HG03060 (cell line): ENCODE data around the gene RAD23A.
"Not testable (repeated sequence)": the region's sequence is repeated elsewhere in the genome, so short reads cannot be mapped to it uniquely, and the experiment has no call there.

Experiments
- ATAC-seq: cut with Tn5 transposase; IDR thresholded peaks from one replicate; pipeline ENCODE4 v1.9.1; 2021; ENCODE audit warnings: low read depth, moderate number of reproducible peaks; ENCODE audit not compliant: unreplicated experiment

The RAD23A gene

DNA sequence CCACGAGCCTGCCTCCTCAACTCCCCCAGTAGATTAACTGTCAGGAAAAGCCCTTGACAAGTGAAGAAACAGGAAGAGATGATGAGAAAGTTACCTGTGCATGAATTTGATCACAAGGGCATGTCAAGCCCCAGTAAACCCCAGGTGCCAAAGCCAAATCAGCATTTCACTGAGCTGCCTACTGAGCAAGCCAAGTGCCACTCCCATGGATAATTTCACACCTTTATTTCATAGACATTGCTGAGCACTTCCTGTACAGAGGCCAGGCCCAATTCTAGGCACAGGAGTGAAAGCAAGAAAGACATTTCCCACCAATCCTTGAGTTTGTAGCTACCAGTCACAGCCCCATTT is 8.9 kb downstream of the RAD23A start:
- no peak for ATAC-seq

DNA sequence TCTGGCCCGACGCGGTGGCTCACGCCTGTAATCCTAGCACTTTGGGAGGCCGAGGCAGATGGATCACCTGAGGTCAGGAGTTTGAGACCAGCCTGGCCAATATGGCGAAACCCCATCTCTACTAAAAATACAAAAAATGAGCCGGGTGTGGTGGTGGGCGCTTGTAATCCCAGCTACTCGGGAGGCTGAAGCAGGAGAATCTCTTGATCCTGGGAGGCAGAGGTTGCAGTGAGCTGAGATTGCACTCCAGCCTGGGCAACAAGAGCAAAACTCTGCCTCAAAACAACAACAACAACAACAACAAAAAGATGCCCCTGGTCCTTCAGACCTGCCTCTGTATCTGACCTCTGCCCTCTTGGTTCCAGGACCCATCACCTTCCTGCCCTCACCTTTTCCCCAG is 9.9 kb downstream of the RAD23A start:
- ATAC-seq, result not testable (repeated sequence)

DNA sequence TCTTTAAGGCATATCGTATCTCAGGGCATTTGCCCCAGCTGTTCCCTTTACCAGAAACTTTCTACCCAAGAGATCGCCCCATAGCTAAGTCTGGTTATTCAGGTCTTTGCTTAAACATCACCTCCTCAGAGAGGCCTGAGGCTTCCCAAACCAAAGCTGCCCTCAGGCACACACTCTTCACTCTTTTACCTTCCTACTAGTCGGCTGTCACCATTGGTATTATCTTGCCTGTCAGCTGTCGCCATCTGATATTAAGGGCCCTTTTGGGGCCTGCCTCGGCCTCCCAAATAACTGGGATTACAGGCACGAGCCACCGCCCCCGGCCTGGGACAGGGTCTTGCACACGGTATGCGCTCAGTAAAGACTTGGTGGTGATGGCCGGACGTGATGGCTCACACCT is 10.3 kb downstream of the RAD23A start:
- ATAC-seq, result no peak

DNA sequence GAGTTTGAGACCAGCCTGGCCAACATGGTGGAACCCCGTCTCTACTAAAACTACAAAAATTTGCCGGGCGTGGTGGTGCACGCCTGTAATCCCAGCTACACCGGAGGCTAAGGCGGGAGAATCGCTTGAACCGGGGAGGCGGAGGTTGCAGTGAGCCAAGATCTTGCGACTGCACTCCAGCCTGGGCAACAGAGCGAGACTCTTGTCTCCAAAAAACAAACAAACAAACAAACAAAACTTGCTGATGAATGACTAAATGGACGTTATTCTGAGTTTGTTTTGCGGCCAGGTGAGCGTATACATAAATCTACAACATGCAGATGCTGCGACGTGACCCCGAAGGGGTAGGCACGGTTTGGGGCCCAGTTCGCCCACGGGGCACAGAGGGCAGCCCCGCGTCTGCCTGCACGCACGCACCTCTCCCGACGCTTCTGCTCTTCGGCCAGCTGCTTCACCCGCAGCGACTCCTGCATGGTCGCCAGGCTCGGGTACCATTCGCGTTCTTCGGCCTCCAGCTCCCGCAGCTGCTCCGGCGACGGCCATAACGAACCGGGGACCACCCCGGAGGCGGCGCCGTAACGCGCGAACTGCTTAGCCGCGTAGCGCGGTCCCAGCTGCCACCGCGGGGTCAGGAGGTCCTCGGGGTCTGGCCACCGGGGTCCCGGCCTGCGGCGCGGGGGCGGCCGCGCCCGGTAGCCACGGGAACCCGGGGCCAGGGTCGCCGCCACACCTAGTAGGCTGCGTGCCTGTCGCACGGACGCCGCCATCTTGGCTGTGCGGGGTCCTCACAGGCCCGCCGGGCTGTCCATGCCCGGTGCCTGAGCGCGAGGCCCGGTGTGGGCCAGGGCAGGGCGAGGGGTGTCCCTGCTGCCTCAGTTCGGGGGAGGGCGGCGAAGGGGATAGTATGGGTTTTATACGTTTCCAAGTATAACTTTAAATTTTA is 11.1 kb downstream of the RAD23A start, which contains the start of gene GADD45GIP1:
Gene GADD45GIP1, minus strand, starts transcription at position 778 of the 943 bp plus-strand sequence. Its CDS starts 11 bp downstream, at position 767.
- no peak for ATAC-seq

DNA sequence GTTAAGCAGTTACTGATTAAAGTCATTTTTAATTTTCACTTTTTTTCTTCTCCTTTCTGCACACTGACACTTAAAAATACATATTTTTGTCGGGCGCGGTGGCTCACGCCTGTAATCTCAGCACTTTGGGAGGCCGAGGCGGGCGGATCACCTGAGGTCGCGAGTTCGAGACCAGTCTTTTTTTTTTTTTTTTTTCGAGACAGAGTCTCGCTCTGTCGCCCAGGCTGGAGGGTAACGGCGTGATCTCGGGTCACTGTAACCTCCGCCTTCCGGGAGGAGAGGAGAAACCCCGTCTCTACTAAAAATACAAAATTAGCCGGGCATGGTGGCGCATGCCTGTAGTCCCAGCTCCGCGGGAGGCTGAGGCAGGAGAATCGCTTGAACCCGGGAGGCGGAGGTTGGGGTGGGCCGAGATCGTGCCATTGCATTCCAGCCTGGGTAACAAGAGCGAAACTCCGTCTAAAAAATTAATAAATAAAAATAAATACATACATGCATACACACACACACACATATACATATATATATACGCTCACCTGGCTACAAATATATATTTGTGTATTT is 11.8 kb downstream of the RAD23A start:
- ATAC-seq, result not testable (repeated sequence)

DNA sequence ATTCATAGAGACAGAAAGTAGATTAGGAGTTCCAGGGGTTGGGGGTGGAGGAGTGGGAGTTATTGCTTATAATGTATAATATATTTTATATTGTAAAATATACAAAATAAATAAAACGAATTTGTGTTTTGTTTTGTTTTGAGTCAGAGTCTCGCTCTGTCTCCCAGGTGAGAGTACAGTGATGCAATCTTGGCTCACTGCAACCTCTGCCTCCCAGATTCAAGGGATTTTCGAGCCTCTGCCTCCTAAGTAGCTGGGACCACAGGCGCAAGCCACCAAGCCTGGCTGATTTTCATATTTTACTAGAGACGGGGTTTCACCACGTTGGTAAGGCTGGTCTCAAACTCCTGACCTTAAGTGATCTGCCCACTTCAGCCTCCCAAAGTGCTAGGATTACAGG is 13.8 kb downstream of the RAD23A start:
- ATAC-seq, result no peak

DNA sequence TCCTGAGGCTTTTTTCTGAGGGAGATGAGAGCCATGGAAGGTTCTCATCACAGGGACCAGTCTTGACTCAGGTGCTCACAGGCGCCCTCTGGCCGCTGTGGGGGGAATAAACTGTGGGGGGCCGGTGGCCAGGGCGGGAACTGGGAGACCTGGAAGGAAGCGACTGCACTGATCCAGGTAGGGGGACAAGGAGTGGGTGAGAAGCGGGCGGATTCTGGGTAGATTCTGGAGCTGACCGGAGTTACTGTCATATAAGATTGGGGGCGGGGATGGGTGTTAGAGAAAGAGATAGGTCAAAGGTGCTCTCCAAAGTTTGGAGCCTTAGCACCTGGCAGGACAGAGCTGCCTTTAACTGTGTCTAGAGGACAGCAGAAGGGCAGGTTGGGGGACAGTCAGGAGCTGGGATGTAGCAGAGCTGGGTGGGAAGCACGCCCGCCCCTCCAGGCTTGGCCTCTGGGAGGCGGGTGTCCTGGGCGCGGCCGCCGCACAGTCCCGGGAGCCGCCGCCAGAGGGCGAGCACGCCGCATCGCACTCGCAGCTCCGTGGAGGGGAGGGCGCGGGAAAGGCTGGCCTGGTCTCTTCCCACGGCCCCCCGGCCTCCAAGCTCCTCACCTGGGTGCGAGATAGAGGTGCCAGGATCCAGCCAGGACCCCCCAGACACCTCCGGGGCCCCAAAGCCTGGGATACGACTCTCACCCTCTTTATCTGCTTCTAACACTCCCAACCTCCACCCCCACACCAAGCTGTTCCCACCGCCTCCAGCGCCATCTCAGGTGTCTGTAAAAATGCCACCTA is 19.6 kb downstream of the RAD23A start:
- no peak for ATAC-seq

DNA sequence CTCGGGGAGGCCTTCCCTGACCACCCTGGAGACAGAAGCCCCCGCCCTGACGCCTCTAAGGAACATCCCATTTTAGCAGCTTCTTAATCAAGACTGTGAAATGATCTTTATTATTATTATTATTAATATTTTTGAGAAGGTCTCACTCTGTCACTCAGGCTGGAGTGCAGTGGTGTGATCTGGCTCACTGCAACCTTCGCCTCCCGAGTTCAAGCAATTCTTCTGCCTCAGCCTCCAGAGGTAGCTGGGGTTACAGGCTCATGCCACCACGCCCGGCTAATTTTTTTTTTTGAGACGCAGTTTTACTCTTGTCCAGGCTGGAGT is 20.1 kb downstream of the RAD23A start:
- ATAC-seq, result no peak

DNA sequence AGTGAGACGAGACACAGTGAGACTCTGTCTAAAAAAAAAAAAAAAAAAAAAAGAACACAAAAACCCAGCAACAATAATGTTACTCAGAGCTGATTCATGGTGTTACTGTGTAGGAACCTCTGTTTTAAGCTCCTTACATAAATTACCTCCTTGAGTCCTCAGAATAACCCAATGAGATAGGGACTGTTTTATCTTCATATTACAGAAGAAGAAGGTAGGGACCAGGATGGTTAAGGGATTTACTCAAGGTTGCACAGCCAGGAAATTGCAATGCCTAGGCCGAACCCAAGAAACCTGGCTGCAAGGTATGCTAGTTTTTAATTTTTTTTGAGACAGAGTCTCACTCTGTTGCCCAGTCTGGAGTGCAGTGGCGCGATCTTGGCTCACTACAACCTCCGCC is 22.2 kb downstream of the RAD23A start:
- ATAC-seq, result no peak

DNA sequence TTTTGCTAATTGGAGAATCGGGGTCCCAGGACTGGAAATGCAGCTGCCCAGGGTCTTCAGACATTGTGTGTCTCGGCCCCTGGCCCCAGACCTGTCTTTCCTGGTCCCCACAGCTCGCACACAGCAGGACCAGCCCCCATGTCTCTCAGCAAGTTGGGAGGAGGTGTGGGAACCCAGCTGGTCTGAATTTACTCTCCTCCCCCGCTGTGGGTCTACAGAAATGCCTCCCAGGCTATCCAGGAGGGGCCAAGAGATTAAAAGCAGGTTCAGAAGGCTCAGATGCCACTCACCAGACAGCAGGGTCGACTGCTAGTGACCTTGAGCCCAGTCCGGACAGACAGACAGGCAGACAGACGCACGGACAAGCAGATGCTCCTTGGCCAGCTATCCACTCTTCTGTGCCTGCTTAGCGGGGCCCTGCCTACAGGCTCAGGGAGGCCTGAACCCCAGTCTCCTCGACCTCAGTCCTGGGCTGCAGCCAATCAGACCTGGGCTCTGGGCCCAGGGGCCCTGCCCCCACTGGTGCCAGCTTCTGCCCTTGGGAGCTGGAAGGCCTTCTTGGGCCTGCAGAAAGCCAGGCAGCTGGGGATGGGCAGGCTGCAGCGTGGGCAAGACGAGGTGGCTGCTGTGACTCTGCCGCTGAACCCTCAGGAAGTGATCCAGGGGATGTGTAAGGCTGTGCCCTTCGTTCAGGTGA is 23.8 kb downstream of the RAD23A start, which contains the start of gene DAND5:
Gene DAND5, plus strand, starts transcription at position 285 of the 697 bp plus-strand sequence. Its CDS starts 85 bp downstream, at position 370.
- ATAC-seq, result no peak

DNA sequence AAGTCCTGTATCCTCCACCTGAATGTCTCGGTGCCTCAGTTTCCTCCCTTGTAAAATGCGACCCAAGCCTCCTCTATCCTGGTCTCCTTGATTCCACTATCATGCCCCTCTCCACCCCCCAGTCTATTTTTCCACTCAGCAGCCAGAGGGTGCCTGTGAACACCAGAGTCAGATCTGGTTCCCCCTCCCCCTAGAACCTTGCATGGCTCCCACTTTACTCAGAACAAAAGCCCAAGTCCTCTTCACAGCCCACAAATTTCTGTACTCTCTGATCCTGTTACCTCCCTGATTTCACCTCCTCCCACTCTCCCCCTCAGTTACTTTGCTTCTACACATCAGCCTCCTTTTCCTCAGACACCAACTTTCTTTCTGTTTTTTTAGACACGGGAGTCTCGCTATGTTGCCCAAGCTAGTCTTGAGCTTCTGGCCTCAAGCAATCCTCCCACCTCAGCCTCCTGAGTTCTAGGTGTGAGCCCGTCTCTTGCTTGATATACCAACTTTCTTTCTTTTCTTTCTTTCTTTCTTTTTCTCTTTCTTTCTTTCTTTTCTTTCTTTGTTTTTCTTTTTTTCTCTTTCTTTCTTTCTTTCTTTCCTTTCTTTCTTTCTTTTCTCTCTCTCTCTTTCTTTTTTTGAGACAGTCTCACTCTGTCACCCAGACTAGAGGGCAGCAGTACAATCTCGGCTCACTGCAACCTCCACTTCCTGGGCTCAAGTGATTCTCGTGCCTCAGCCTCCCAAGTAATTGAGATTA is 24.6 kb downstream of the RAD23A start:
- no peak for ATAC-seq

DNA sequence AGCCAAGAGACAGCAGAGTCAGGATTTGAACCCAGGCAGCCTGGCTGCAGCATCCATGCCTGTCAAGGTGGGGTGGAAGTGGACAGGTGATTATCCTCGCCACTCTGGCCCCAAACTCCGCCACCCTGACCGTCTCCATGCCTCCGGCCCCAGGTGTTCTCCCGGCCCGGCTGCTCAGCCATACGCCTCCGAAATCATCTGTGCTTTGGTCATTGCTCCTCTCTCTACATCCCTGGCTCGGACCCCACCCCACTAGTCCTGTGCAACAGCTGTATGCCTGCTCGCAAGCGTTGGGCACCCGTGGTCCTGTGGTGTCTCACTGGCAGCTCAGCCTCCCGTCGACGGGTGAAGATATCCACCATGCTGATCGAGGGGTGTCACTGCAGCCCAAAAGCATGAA is 27.6 kb downstream of the RAD23A start:
- no peak for ATAC-seq

DNA sequence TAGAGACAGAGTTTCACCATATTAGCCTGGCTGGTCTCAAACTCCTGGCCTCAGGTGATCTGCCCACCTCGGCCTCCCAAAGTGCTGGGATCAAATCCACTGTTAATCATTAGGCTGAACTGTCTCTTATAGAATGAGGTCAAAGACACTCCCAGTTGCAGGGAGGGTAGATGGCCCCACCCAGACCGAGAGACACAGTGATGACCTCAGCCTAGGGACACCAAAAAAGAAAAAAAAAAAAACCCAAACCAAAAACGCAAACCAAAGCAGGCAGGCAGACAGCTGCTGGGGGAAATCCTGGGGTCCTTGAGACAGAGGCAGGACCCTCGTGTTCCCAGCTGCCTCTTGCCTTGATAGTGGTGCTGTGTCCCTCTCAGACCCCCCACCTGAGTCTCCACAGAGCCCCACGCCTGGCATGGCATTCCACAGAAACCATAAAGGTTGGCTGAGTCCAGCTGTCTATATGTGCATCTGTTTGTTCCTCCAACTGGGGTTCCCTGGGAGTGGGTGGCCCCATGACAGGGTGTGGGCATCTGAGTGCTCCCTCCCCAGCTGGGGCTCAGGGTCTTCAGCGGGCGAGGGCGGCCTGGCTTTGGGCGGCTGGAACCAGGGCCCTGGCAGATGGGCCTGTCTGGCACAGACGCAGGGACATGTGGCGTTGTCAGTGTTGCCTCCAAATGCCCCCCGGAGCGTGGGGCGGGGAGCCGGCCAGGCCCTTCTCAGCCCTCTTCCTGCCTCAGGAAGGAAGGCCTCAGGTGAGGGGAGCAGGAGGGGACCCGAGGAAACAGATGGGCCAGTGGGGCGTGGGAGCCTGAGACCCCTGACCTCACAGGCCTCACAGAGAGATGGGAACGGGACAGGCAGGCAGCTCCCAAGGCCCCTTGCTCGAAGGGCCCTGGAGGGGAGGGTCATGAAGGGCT is 28.9 kb downstream of the RAD23A start:
- no peak for ATAC-seq

DNA sequence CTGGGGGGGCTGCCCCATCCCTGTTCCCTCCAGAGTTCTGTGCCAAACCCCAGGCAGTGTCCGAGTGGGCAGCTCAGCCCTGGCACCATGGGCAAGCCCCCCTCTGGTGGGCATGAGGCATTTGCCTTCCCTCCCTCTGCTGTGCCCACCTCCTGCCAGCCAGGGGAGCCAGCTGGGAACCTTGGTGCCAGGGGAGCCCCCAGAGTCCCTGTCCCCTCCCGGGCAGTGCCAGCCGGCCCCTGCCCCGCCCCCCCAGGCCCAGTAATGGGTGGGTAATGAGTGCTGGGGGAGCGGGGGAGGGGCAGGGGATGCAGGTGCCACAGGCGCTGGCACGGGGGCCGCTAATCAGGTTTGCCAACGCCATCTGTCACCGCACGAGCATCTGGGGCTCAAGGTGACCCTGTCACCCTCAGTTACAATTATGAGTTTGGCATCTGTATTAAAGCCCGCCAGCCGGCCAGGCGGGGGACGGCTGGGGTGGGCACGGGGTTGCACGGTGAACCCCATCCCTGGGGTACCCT is 29.6 kb downstream of the RAD23A start:
- no peak for ATAC-seq

DNA sequence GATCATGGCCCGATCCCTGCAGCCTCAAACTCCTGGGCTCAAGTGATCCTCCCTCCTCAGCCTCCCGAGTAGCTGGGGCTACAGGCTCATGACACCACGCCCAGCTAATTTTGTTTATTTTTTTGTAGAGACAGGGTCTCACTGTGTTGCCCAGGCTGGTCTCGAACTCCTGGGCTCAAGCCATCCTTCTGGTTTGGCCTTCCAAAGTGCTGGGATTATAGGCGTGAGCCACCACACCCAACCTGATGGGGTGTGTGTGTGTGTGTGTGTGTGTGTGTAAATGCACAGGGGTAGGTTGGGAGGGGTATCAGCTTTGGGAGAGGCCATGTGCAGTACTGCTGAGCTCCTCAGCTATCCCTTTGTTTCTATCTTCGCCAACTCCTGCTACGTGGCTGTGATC is 30.4 kb downstream of the RAD23A start:
- ATAC-seq, result not testable (repeated sequence)

DNA sequence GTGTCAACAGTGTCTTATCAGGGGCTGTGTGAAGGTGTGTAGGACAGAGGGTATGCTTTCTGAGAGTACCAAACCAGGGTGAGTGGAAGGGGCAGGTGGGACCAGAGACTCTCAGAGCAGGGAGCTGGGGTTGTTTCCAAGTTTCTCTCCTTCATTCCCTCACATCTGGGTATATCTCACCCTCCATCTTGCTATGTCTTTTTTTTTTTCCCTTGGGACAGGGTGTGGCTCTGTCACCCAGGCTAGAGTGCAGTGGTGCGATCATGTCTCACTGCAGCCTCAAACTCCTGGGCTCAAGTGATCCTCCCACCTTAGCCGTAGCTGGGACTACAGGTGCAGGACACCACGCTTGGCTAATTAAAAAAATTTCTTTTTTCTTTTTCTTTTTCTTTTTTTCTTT is 34.3 kb downstream of the RAD23A start:
- no peak for ATAC-seq

DNA sequence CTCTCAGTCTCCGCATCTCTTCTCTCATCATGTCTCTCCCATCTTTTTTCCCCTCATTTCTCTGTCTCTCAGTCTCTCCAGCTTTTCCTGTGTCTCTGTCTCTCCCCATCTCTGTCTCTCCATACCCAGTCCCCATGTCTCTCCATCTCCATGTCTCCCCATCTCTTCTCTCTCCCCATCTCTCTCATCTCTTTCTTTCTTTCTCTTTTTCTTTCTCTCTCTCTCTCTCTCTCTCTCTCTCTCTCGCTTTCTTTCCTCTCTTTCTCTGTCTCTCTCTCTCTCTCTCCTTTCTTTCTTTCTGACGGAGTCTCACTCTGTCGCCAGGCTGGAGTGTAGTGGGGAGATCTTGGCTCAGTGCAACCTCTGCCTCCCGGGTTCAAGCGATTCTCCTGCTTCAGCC is 37.0 kb downstream of the RAD23A start:
- no peak for ATAC-seq

DNA sequence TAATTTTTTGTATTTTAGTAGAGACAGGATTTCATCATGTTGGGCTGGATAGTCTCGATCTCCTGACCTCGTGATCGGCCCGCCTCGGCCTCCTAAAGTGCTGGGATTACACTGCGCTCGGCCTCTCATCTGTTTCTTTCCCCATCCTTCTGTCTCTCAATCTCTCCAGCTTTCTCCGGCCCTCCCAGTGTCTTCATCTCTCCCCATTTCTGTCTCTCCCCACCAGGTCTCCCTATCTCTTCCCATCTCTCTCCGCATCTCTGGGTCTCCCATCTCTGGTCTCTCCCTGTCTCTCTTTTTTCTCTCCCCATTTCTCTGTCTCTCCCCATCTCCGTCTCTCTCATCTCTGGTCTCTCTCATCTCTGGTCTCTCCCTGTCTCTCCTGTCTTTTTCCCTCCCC is 37.4 kb downstream of the RAD23A start:
- ATAC-seq, result no peak
